T-helper 1 cell treated with Interleukin-12 subunit alpha and Interleukin-12 subunit beta and Interleukin-4 antibody, amounts not matched to agents 30 μg/mL and 1 μg/mL, for 36 hours (primary cell): ENCODE results near the gene NRAP.

Experiments used
- H3K27ac Mint-ChIP-seq: one replicate; pipeline ENCODE4 v1.8.0; 2021; ENCODE audit warnings: mild to moderate bottlenecking, mixed read lengths
- H3K27me3 Mint-ChIP-seq: one replicate; pipeline ENCODE4 v1.8.0; 2021; ENCODE audit warnings: low read depth, mixed read lengths
- H3K36me3 Mint-ChIP-seq: one replicate; pipeline ENCODE4 v1.8.0; 2021; ENCODE audit warnings: low read depth, mixed read lengths
- H3K4me1 Mint-ChIP-seq: one replicate; pipeline ENCODE4 v1.8.0; 2021; ENCODE audit warnings: low read depth, mixed read lengths
- H3K4me3 Mint-ChIP-seq: one replicate; pipeline ENCODE4 v1.8.0; 2021; ENCODE audit warnings: mild to moderate bottlenecking, moderate library complexity, mixed read lengths
- H3K9me3 Mint-ChIP-seq: one replicate; pipeline ENCODE4 v1.8.0; 2021; ENCODE audit warnings: mixed read lengths

NRAP gene

GRCh38 chr10:113663908-113664307 is at the start of gene NRAP:
TSS of gene NRAP (minus strand) at chr10:113664041. CDS start at chr10:113663882, 159 bp downstream.
- H3K27me3 Mint-ChIP-seq, result peaks cover 13% of the 10 kb centered on the region
- H3K4me3 Mint-ChIP-seq, result no peak within 1 kb of the TSS
- peaks cover 2% of the 10 kb centered on the region for H3K36me3 Mint-ChIP-seq
- peaks cover 10% of the 10 kb centered on the region for H3K4me1 Mint-ChIP-seq
- H3K9me3 Mint-ChIP-seq, result peaks cover 2% of the 10 kb centered on the region
- H3K27ac Mint-ChIP-seq, result no peak within 1 kb of the TSS

- Mint-ChIP-seq H3K4me1 (peaks cover 13% of the 10 kb centered on the region), H3K9me3 (no peaks in the 10 kb centered on the region)
Measured at GRCh38 chr10:113713640-113713982, 49.8 kb upstream of the NRAP start.

GRCh38 chr10:113712755-113713639 is 49.2 kb upstream of the NRAP start:
- Mint-ChIP-seq H3K4me1 (peaks cover 18% of the 10 kb centered on the region), H3K27me3 (no peaks in the 10 kb centered on the region), H3K27ac (no peak overlapping the region), H3K36me3 (peaks cover 32% of the 10 kb centered on the region), H3K9me3 (no peaks in the 10 kb centered on the region), H3K4me3 (no peak overlapping the region)

More at GRCh38 chr10:113713640-113713982, 49.8 kb upstream of the NRAP start:
- Mint-ChIP-seq H3K36me3 (peaks cover 33% of the 10 kb centered on the region), H3K27ac (no peak overlapping the region), H3K4me3 (no peak overlapping the region), H3K27me3 (no peaks in the 10 kb centered on the region)

GRCh38 chr10:113712024-113712423 is 48.2 kb upstream of the NRAP start:
- Mint-ChIP-seq H3K4me1 (peaks cover 25% of the 10 kb centered on the region), H3K9me3 (no peaks in the 10 kb centered on the region), H3K4me3 (no peak overlapping the region), H3K27me3 (no peaks in the 10 kb centered on the region), H3K36me3 (peaks cover 32% of the 10 kb centered on the region), H3K27ac (no peak overlapping the region)

- no peak overlapping the region for H3K27ac Mint-ChIP-seq
- peaks cover 30% of the 10 kb centered on the region for H3K4me1 Mint-ChIP-seq
- H3K4me3 Mint-ChIP-seq, result no peak overlapping the region
- peaks cover 25% of the 10 kb centered on the region for H3K36me3 Mint-ChIP-seq
- no peaks in the 10 kb centered on the region for H3K9me3 Mint-ChIP-seq
- no peaks in the 10 kb centered on the region for H3K27me3 Mint-ChIP-seq
Measured at GRCh38 chr10:113711142-113711541, 47.3 kb upstream of the NRAP start.

GRCh38 chr10:113709221-113709838 is 45.5 kb upstream of the NRAP start:
- Mint-ChIP-seq H3K36me3 (peaks cover 15% of the 10 kb centered on the region), H3K9me3 (no peaks in the 10 kb centered on the region), H3K4me1 (peaks cover 27% of the 10 kb centered on the region), H3K27me3 (no peaks in the 10 kb centered on the region), H3K4me3 (no peak overlapping the region), H3K27ac (no peak overlapping the region)

GRCh38 chr10:113708640-113709039 is 44.8 kb upstream of the NRAP start:
- Mint-ChIP-seq H3K27ac (no peak overlapping the region), H3K9me3 (no peaks in the 10 kb centered on the region), H3K36me3 (peaks cover 9% of the 10 kb centered on the region), H3K4me1 (peaks cover 27% of the 10 kb centered on the region), H3K4me3 (no peak overlapping the region), H3K27me3 (no peaks in the 10 kb centered on the region)

- peaks cover 33% of the 10 kb centered on the region for H3K4me1 Mint-ChIP-seq
- no peak overlapping the region for H3K27ac Mint-ChIP-seq
- no peak overlapping the region for H3K4me3 Mint-ChIP-seq
- H3K27me3 Mint-ChIP-seq, result no peaks in the 10 kb centered on the region
- peaks cover 11% of the 10 kb centered on the region for H3K36me3 Mint-ChIP-seq
- H3K9me3 Mint-ChIP-seq, result no peaks in the 10 kb centered on the region
Measured at GRCh38 chr10:113706623-113707022, 42.8 kb upstream of the NRAP start.

GRCh38 chr10:113705344-113705652 is 41.5 kb upstream of the NRAP start:
- no peak overlapping the region for H3K4me3 Mint-ChIP-seq
- H3K36me3 Mint-ChIP-seq, result peaks cover 18% of the 10 kb centered on the region
- no peaks in the 10 kb centered on the region for H3K9me3 Mint-ChIP-seq
- no peak overlapping the region for H3K27ac Mint-ChIP-seq
- no peaks in the 10 kb centered on the region for H3K27me3 Mint-ChIP-seq
- peaks cover 34% of the 10 kb centered on the region for H3K4me1 Mint-ChIP-seq

GRCh38 chr10:113704637-113705343 is 40.9 kb upstream of the NRAP start:
- peaks cover 31% of the 10 kb centered on the region for H3K4me1 Mint-ChIP-seq
- H3K9me3 Mint-ChIP-seq, result no peaks in the 10 kb centered on the region
- H3K27ac Mint-ChIP-seq, result no peak overlapping the region
- H3K27me3 Mint-ChIP-seq, result no peaks in the 10 kb centered on the region
- H3K36me3 Mint-ChIP-seq, result peaks cover 17% of the 10 kb centered on the region
- H3K4me3 Mint-ChIP-seq, result no peak overlapping the region

- peaks cover 7% of the 10 kb centered on the region for H3K4me1 Mint-ChIP-seq
- no peak overlapping the region for H3K4me3 Mint-ChIP-seq
- no peaks in the 10 kb centered on the region for H3K27me3 Mint-ChIP-seq
- H3K9me3 Mint-ChIP-seq, result peaks cover 23% of the 10 kb centered on the region
- H3K27ac Mint-ChIP-seq, result no peak overlapping the region
- H3K36me3 Mint-ChIP-seq, result peaks cover 65% of the 10 kb centered on the region
Measured at GRCh38 chr10:113697595-113697994, 33.8 kb upstream of the NRAP start.

GRCh38 chr10:113695691-113696090 is 31.9 kb upstream of the NRAP start:
- H3K36me3 Mint-ChIP-seq, result peaks cover 69% of the 10 kb centered on the region
- no peak overlapping the region for H3K27ac Mint-ChIP-seq
- peaks cover 2% of the 10 kb centered on the region for H3K4me1 Mint-ChIP-seq
- no peak overlapping the region for H3K4me3 Mint-ChIP-seq
- no peaks in the 10 kb centered on the region for H3K27me3 Mint-ChIP-seq
- peaks cover 24% of the 10 kb centered on the region for H3K9me3 Mint-ChIP-seq

- H3K36me3 Mint-ChIP-seq, result peaks cover 67% of the 10 kb centered on the region
- no peak overlapping the region for H3K4me3 Mint-ChIP-seq
- H3K27me3 Mint-ChIP-seq, result no peaks in the 10 kb centered on the region
- no peak overlapping the region for H3K27ac Mint-ChIP-seq
- H3K9me3 Mint-ChIP-seq, result peaks cover 38% of the 10 kb centered on the region
- peaks cover 23% of the 10 kb centered on the region for H3K4me1 Mint-ChIP-seq
Measured at GRCh38 chr10:113693348-113693747, 29.5 kb upstream of the NRAP start.

GRCh38 chr10:113692271-113692670 is 28.4 kb upstream of the NRAP start:
- no peak overlapping the region for H3K27ac Mint-ChIP-seq
- peaks cover 26% of the 10 kb centered on the region for H3K4me1 Mint-ChIP-seq
- no peaks in the 10 kb centered on the region for H3K27me3 Mint-ChIP-seq
- peaks cover 49% of the 10 kb centered on the region for H3K9me3 Mint-ChIP-seq
- peaks cover 73% of the 10 kb centered on the region for H3K36me3 Mint-ChIP-seq
- H3K4me3 Mint-ChIP-seq, result no peak overlapping the region

- Mint-ChIP-seq H3K27ac (no peak overlapping the region), H3K27me3 (no peaks in the 10 kb centered on the region), H3K36me3 (peaks cover 71% of the 10 kb centered on the region), H3K4me1 (peaks cover 26% of the 10 kb centered on the region), H3K4me3 (no peak overlapping the region), H3K9me3 (peaks cover 53% of the 10 kb centered on the region)
Measured at GRCh38 chr10:113691381-113691780, 27.5 kb upstream of the NRAP start.
